ENCODE data around the gene EIF4EBP2.

The EIF4EBP2 gene

GRCh38 chr10:70459774-70460490 lies 56.0 kb downstream of the EIF4EBP2 start:
- TF ChIP-seq, protein P1, sequence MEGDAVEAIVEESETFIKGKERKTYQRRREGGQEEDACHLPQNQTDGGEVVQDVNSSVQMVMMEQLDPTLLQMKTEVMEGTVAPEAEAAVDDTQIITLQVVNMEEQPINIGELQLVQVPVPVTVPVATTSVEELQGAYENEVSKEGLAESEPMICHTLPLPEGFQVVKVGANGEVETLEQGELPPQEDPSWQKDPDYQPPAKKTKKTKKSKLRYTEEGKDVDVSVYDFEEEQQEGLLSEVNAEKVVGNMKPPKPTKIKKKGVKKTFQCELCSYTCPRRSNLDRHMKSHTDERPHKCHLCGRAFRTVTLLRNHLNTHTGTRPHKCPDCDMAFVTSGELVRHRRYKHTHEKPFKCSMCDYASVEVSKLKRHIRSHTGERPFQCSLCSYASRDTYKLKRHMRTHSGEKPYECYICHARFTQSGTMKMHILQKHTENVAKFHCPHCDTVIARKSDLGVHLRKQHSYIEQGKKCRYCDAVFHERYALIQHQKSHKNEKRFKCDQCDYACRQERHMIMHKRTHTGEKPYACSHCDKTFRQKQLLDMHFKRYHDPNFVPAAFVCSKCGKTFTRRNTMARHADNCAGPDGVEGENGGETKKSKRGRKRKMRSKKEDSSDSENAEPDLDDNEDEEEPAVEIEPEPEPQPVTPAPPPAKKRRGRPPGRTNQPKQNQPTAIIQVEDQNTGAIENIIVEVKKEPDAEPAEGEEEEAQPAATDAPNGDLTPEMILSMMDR (IDR thresholded peaks at IDR 0.05; ENCODE audit: low read depth, low read length, missing control alignments) = no peak
- H3K4me3 ChIP-seq (ENCODE audit: low read depth, low read length) = no peak overlapping the region
- no peak for DNase-seq (ENCODE audit: low read depth)

DNA sequence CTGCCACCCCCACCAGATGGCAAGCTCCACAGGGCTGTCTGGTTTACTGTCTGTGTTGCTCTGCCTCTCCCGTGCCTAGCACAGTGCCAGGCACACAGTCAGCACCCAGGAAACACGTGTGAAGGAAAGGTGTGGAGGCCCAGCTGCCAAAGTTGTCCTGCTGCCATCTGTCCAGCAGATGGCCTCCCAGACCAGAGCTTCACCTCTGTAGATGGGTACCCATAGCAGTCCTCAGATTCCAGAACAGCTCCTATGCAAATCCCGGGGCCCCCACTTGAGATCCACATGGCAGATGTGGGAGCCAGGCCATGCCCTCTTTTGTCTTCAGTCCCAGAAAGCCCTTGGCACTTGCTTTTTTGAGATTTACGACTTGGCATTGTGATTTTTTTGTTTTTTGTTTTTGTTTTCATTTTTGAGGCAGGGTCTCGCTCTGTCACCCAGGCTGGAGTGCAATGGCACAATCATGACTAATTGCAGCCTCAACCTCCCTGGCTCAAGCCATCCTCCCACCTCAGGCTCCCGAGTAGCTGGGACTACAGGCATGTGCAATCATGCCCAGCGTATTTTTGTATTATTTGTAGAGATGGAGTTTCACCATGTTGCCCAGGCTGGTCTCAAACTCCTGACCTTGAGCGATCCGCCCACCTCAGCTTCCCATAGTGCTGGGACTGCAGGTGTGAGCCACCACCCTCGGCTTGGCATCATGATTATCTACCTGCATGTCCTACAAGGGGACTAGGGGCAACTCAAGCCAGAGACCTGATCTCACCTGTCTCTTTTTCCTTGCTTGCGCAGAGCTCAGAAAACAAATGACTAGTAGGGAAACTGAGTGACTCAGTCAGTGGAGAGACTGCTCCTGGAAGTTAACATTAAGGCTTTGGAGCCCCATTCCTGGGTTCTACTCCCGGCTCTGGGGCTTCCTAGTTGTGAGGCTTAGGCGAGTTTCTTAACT lies 57.7 kb downstream of the EIF4EBP2 start:
- H3K4me3 ChIP-seq (ENCODE audit: low read depth, low read length) = no peak overlapping the region
- DNase-seq (ENCODE audit: low read depth) = no peak
- TF ChIP-seq, protein P1 (IDR thresholded peaks at IDR 0.05; ENCODE audit: low read depth, low read length, missing control alignments) = peak; percentile 94

DNA sequence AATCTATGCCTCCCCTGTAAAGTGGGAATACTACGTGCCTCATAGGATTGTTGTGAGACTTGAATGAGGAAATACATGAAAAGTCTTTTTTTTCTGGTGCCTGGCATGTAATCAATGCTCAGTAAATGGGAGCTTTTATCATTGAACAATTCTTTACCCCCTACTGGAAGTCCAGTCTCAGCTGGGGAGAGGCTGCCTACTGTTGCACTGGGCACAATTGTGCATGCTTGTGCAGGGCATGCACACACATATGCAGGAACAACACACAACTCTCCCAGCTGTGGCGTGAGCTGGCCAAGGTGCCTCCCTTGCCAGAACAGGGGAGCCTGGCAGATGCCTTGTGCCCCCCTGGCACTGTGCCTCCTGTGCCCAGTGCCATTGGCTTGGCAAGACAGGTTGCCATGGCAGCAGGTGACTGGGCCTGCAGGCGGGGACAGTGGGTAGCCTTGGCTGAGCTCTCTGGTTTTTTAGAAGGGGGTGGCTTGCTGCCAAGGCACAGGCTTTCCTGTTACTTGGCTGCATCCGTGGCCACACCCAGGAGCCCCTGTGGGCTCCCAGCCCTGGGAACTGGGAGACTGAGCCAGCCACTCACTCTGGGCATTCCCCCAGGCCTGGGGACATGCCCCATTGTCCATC lies 58.5 kb downstream of the EIF4EBP2 start:
- TF ChIP-seq, protein P1 (IDR thresholded peaks at IDR 0.05; ENCODE audit: low read depth, low read length, missing control alignments) = no peak
- H3K4me3 ChIP-seq (ENCODE audit: low read depth, low read length) = no peak overlapping the region
- no peak for DNase-seq (ENCODE audit: low read depth)

DNA sequence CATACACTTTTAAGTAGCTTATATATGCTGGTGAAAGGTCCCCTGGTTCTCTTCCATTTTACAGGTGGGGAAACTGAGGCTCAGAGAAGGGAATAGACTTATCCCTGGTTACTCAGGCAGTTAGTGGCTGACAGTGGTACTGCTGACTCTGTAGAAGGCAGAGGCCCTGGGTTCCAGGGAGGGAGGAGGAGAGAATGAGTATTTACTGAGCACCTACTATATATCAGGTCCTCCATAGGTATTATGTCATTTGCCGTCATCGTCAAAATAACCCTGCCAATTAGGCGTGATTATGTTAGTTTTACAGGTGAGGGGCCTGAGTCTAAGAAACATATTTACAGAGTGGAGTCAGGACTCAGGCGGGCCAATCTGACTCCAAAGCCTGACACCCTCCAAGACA lies 61.3 kb downstream of the EIF4EBP2 start:
- no peak for DNase-seq (ENCODE audit: low read depth)
- TF ChIP-seq, protein P1 (IDR thresholded peaks at IDR 0.05; ENCODE audit: low read depth, low read length, missing control alignments) = no peak
- H3K4me3 ChIP-seq (ENCODE audit: low read depth, low read length) = no peak overlapping the region

GRCh38 chr10:70465832-70466231 lies 61.9 kb downstream of the EIF4EBP2 start:
- TF ChIP-seq, protein P1 (IDR thresholded peaks at IDR 0.05; ENCODE audit: low read depth, low read length, missing control alignments) = no peak
- no peak for DNase-seq (ENCODE audit: low read depth)
- H3K4me3 ChIP-seq (ENCODE audit: low read depth, low read length) = no peak overlapping the region

DNA sequence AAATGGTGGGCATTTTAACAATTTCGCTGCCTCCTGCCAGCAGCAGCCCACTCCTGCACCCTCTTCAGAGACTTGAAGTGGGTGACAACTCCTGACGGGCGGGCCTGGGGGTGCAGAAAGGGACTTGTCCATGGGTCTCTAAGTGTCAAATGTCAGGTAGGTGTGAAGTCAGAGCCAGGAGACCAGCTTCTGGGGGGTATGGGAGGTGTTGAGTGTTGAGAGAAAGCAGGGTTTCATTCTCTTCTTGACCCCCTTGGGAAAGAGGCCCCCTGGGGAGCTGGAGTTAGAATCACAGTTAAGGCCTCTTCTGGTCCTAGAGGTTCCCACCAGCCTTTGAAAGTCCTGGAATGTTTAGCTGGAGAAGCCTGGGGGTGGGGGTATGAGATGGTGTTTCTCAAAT lies 63.0 kb downstream of the EIF4EBP2 start:
- DNase-seq (ENCODE audit: low read depth) = no peak
- H3K4me3 ChIP-seq (ENCODE audit: low read depth, low read length) = no peak overlapping the region

More for the DNA sequence above, 63.0 kb downstream of the EIF4EBP2 start:
- TF ChIP-seq, protein P1 (IDR thresholded peaks at IDR 0.05; ENCODE audit: low read depth, low read length, missing control alignments) = no peak
